Cardiac septum (tissue), 1 donor: ENCODE results near the gene PTPRD. TPM values are rescaled to one million over a fixed set of nuclear protein-coding genes. Genes with fewer than 3 reads are reported as not detected.

Experiments used
- DNase-seq: peaks from one replicate; pipeline ENCODE4 v3.0.0-alpha.2; 2020; ENCODE audit warnings: low spot score
- intact Hi-C: fragments of 100-400 bp; cut with DNase I; formaldehyde crosslinking; loops from one replicate; pipeline ENCODE4 v1.14.0; 2022
- total RNA-seq: library from RNA; stranded (reverse); fragmentation: NEBNext Ultra II Directional; extraction: Animal tissue kit (Norgen Biotek cat#: 25700); gene quantifications from one replicate; pipeline ENCODE4 v1.2.1, GENCODE V29; 2021
- donor health status: DM: no; HTN: no; CAD: no.

PTPRD gene
- total RNA-seq, 1 donor from 2014 or later, result 13.0 TPM

DNA sequence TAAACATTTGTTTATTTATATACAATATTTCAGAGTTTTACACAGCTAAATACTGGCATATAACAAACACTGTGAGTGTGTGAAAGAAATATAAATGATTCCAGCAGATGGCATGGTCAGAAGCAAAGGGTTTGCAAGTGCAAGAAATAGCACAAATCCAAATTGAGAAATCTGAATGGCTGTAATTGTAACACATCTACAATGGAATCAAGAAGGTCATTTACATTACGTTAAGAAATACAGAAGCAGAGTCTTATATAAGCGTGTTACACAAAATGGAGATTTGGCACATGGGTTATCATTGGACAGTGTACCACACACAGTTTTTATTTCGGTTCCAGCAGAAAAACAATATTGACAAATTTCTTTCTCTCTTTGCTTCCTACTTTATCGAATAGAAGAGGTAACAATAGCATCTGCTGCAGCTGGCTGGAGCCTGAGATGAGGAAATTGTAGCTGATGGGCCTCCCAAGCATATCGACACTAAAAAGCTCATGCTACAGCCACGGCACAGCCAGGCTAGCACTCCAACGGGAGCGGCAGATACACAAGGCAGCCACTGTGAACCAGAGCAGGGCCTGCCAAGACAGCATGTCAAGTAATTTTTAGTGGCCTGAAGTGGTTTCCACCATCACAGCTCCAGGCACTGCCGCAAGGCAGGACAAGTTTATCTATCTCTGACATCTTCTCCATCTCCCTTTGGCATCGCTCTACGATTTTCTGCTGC lies 2248.6 kb downstream of the PTPRD start:
- no peak for DNase-seq
- intact Hi-C loops, result no loop called here

DNA sequence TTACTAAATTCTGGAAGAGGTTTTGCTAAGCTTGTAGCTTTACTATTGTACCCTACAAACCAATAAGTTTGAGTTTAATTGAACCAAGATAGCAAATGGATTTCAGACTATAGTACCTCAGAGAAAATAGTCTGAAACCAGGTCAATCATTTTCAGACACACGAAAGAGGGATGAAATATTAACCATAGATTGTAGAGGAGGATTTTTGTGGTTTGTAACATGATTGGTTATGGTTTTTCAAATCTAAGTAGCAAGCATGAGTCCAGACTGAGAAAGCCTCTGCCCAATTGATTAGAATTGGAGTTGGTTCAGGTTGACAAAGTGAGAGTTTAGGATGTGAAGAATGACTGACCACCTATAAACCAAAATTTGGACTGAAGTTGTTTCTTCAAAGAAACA lies 2250.6 kb downstream of the PTPRD start:
- intact Hi-C loops, result no loop called here
- no peak for DNase-seq

- intact Hi-C loops, result no loop called here
- no peak for DNase-seq
Measured at GRCh38 chr9:8361364-8361763, 2251.4 kb downstream of the PTPRD start.

DNA sequence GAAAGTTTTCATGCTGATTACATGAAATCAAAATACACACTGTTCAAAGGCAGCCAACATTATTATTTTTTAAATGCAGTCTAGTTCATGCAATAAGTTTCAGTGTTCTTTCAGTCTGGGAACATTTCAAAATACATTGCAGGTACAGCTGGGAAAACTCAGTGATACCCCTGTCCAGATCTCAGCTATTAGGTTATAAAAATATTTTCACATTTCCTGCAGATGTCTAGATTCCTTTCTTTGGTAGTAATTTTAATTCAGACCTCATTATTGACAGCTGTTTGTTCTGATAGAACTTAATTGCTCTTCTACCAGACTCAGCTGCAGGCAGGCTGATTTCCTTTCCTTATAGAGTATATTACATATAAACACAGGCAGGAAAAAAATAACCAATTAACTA lies 2256.4 kb downstream of the PTPRD start:
- intact Hi-C loops, result no loop called here
- no peak for DNase-seq

- intact Hi-C loops, result no loop called here
- DNase-seq, result no peak
Measured at GRCh38 chr9:8351436-8351835, 2261.4 kb downstream of the PTPRD start.

DNA sequence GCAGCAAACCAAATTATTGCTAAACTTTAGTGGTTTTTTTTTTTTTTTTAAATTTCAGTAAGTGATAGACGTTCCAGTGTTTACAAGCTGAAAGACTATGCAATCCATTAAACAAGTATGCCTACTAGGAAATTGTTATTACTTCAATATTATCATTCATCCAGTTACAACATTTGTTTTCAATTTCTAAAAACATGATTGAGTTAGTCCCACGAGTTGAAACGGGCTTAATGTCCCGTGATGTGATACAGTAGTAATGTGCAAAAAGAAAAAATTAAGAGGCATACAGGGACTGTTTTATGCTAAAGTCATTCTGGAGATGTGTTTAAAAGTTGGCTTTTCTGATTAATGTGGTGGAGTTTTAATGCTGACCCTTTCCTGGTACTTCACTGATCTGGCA lies 2262.9 kb downstream of the PTPRD start:
- no peak for DNase-seq
- intact Hi-C loops, result no loop called here

GRCh38 chr9:8349376-8349775 lies 2263.4 kb downstream of the PTPRD start:
- DNase-seq, result no peak
- intact Hi-C loops, result no loop called here

- intact Hi-C loops, result no loop called here
Measured at GRCh38 chr9:8348756-8349155, 2264.0 kb downstream of the PTPRD start.

DNA sequence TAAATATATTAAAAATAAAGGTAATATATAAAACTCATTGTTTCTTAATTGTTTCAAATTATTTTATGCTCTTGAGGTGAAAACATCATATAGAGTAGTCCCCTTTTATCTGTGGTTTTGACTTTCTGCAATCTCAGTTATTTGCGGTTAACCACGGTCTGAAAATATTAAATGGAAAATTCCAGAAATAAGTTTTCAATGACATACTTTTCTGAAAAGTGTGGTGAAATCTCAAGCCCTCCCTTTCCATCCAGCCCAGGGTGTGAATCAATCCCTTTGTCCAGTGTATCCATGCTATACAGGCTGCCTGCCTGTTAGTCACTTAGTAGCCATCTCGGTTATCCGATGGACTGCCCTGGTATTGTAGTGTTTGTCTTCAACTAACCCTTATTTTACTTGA lies 2266.5 kb downstream of the PTPRD start:
- intact Hi-C loops, result no loop called here
- DNase-seq, result no peak

More at GRCh38 chr9:8348756-8349155, 2264.0 kb downstream of the PTPRD start:
- DNase-seq, result no peak

DNA sequence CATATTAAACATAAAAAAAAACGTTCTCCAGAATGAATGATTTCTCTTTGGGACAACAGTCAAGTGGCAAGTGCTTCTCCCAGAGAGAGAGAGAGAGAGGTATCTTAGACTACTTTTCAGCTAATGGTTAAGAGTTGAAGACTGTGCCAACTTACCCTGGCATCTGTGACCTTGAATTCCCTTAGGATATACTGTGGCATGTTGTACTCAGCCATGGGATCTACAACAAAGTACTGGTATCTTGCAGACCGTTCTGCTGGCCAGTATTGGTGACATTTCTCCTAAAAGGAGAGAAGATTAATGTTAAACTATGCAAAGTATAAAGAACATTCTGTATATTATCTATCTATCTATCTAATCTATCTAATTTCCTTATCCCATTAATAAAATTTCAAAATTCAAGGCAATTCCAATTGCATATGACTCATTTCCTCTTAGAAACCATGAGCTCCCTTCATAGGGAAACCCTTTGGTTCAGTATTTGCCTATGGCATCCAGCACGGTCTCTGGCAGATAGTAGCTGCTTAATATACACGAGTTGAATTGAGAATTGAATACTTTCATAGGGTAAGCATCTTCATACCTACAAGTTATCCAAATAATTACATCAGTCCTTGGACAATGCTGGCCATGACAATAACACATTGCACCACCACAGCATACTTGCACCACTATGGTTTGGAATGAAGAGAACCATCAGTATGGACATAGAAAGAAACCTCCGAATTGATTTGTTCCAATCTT lies 2273.9 kb downstream of the PTPRD start:
- intact Hi-C loops, result no loop called here
- no peak for DNase-seq

- intact Hi-C loops, result no loop called here
- DNase-seq, result no peak
Measured at GRCh38 chr9:8337834-8338766, 2274.7 kb downstream of the PTPRD start.

DNA sequence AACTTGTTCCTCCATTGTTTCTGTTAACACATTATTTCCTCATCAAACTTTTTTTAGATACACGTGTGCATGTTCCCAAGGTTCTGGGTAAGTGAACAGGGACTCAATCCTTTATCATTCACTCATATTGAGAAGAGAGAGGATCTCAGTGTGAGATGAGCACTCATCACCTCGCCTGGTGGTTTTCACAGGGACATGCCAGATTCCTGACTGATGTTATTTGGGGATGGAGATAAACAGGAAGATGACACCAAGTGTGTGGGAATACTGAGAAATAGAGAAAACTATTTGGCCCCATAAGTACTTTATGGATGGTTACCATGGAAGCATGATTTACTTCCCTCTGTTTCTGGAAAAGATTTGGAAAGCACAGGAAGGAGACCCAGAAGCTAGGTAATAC lies 2279.9 kb downstream of the PTPRD start:
- intact Hi-C loops, result no loop called here
- DNase-seq, result no peak

GRCh38 chr9:8332331-8332650 lies 2280.5 kb downstream of the PTPRD start:
- intact Hi-C loops, result no loop called here
- no peak for DNase-seq

DNA sequence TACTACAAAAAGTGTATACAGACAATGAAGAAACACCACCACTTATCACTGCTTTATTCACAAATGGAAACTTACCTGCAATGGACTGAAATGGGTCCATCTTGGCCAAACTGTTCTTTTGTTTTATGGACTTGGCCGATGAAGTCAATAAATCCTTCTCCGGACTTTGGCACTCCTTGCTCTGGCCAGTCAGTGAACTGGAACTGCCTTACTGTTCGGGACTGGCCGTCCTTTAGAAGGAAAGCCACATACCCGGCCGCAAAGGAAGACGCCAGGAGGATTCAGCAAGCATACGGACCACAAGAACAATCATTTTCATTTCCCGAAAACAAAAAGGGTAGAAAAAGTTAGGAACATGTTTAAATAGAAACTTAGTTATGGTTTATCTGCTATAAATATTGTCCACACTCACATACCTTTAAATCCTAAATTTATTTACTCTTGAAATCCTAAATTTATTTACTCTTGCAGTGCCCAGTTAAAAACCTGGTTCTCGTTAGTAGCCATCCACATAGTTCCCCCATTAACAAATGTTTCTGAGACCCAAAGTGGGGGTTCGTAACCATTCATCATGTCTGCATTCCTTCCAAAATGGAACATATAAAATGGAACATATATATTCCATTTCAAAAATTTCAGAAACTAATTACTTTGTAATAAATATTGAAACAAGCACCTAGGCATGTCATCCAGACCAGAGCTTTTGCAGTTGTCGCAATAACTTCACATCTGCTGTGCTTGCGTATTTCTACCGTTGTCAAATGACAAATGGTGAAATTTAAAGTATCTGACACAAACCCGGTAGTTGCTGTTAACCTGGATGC lies 2281.1 kb downstream of the PTPRD start:
- intact Hi-C loops, result no loop called here

GRCh38 chr9:8329561-8330283 lies 2283.1 kb downstream of the PTPRD start:
- intact Hi-C loops, result no loop called here
- no peak for DNase-seq

More for the DNA sequence above, 2281.1 kb downstream of the PTPRD start:
- no peak for DNase-seq

GRCh38 chr9:8315211-8315610 lies 2297.6 kb downstream of the PTPRD start:
- intact Hi-C loops, result no loop called here
- no peak for DNase-seq

GRCh38 chr9:8309258-8309657 lies 2303.5 kb downstream of the PTPRD start:
- intact Hi-C loops, result no loop called here
- no peak for DNase-seq

GRCh38 chr9:8304720-8305119 lies 2308.1 kb downstream of the PTPRD start:
- intact Hi-C loops, result no loop called here
- no peak for DNase-seq

- no peak for DNase-seq
- intact Hi-C loops, result no loop called here
Measured at GRCh38 chr9:8301296-8301695, 2311.5 kb downstream of the PTPRD start.
